Measurements from ENCODE around the gene TRIM46. TPM values are rescaled to one million over a fixed set of nuclear protein-coding genes. Genes with fewer than 3 reads are reported as not detected.

The TRIM46 gene
- total and polyA plus RNA-seq, 2 of the 13 experiments (the other 11 are each of a cell fraction or from before 2014, with no cell fraction given) = 0.04 to 0.09 TPM

DNA sequence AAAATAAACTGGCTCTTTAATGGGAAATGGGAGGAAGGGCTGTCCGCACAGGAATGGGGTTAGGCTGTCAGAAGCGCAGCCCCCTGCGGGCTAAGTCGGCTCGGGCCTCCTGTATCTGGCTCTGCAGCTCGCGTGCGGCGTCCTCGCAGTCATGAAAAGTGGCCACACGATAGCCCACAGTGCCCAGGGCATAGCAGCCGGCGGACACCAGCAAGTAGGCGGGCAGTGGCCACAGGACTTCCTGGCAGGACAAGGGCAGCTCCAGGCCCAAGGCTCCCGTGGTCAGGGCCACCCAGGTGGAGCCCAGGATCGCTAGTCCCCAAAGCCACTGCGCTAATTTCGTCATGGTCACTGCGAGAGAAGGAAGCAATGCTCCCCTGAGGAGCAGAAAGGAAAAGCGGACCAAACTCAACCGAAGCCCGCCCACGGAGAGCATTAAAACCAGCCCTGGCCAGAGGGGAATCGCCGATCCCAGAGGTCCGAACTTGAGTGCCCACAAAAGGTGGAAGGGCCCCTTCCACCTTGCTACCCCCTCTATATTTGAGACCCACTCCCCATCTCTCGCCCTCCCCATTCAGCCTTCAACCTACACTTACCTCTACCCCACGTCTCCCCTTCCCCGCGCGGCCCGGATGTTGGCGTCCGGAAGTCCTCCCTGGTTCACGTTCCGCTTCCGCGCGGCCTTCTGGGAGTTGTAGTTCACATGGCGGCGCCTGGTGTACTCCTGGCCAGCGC lies 33.6 kb upstream of the TRIM46 start, which contains the start of gene DPM3 (continued):
- TF ChIP-seq ARNT2 (CRISPR knock-in tag; IDR thresholded peaks at IDR 0.05; ENCODE audit: low read depth) (no peak), TCF7 (IDR thresholded peaks at IDR 0.05; ENCODE audit: low read depth) (no peak), NR1H2 (CRISPR knock-in tag; IDR thresholded peaks at IDR 0.05; ENCODE audit: borderline replicate concordance, low read depth) (no peak), EEA1 (CRISPR knock-in tag; IDR thresholded peaks at IDR 0.05; ENCODE audit: borderline replicate concordance) (peak; percentile 75; the same call in 1 of the 2 replicates), ZNF879 (CRISPR knock-in tag; IDR thresholded peaks at IDR 0.05) (0 out of 2 replicates have a peak, but pooled peaks have one; percentile 73), TP53 (CRISPR knock-in tag; conservative IDR thresholded peaks at IDR 0.05) (no peak), ZNF136 (CRISPR knock-in tag; IDR thresholded peaks at IDR 0.05; ENCODE audit: low read depth) (no peak), ZNF878 (CRISPR knock-in tag; IDR thresholded peaks at IDR 0.05) (no peak), ZNF10 (CRISPR knock-in tag; IDR thresholded peaks at IDR 0.05; ENCODE audit: borderline replicate concordance, low read depth) (no peak), ATF1 (CRISPR knock-in tag; IDR thresholded peaks at IDR 0.05) (peak; percentile 62; the same call in 1 of the 2 replicates), BCL6 (CRISPR knock-in tag; IDR thresholded peaks at IDR 0.05) (peak; percentile 7; the same call in 1 of the 2 replicates), SAP130 (CRISPR knock-in tag; IDR thresholded peaks at IDR 0.05; ENCODE audit: low read depth) (peak; percentile 75), POLR2A (IDR thresholded peaks at IDR 0.05; ENCODE audit: insufficient read depth in 1 of 2, low read depth in 2 of 2, low read length in 2 of 2) (peak; percentile 33 to 66; a peak in 1 of 4 replicates), AGO2 (optimal IDR thresholded peaks at IDR 0.05; ENCODE audit: low read depth, low read length) (peak; percentile 83), ZFAT (CRISPR knock-in tag; conservative IDR thresholded peaks at IDR 0.05) (no peak)
- TF ChIP-seq, protein P1, sequence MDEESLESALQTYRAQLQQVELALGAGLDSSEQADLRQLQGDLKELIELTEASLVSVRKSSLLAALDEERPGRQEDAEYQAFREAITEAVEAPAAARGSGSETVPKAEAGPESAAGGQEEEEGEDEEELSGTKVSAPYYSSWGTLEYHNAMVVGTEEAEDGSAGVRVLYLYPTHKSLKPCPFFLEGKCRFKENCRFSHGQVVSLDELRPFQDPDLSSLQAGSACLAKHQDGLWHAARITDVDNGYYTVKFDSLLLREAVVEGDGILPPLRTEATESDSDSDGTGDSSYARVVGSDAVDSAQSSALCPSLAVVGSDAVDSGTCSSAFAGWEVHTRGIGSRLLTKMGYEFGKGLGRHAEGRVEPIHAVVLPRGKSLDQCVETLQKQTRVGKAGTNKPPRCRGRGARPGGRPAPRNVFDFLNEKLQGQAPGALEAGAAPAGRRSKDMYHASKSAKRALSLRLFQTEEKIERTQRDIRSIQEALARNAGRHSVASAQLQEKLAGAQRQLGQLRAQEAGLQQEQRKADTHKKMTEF (CRISPR knock-in tag; IDR thresholded peaks at IDR 0.05) = peak; percentile 65
- TF ChIP-seq, protein P2, sequence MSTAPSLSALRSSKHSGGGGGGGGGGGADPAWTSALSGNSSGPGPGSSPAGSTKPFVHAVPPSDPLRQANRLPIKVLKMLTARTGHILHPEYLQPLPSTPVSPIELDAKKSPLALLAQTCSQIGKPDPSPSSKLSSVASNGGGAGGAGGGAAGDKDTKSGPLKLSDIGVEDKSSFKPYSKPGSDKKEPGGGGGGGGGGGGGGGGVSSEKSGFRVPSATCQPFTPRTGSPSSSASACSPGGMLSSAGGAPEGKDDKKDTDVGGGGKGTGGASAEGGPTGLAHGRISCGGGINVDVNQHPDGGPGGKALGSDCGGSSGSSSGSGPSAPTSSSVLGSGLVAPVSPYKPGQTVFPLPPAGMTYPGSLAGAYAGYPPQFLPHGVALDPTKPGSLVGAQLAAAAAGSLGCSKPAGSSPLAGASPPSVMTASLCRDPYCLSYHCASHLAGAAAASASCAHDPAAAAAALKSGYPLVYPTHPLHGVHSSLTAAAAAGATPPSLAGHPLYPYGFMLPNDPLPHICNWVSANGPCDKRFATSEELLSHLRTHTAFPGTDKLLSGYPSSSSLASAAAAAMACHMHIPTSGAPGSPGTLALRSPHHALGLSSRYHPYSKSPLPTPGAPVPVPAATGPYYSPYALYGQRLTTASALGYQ (CRISPR knock-in tag; IDR thresholded peaks at IDR 0.05) = no peak
- TF ChIP-seq, protein P3, sequence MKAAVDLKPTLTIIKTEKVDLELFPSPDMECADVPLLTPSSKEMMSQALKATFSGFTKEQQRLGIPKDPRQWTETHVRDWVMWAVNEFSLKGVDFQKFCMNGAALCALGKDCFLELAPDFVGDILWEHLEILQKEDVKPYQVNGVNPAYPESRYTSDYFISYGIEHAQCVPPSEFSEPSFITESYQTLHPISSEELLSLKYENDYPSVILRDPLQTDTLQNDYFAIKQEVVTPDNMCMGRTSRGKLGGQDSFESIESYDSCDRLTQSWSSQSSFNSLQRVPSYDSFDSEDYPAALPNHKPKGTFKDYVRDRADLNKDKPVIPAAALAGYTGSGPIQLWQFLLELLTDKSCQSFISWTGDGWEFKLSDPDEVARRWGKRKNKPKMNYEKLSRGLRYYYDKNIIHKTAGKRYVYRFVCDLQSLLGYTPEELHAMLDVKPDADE (CRISPR knock-in tag; IDR thresholded peaks at IDR 0.05) = no peak
- TF ChIP-seq, protein P4, sequence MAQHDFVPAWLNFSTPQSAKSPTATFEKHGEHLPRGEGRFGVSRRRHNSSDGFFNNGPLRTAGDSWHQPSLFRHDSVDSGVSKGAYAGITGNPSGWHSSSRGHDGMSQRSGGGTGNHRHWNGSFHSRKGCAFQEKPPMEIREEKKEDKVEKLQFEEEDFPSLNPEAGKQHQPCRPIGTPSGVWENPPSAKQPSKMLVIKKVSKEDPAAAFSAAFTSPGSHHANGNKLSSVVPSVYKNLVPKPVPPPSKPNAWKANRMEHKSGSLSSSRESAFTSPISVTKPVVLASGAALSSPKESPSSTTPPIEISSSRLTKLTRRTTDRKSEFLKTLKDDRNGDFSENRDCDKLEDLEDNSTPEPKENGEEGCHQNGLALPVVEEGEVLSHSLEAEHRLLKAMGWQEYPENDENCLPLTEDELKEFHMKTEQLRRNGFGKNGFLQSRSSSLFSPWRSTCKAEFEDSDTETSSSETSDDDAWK (CRISPR knock-in tag; IDR thresholded peaks at IDR 0.05) = no peak
- TF ChIP-seq, protein P5, sequence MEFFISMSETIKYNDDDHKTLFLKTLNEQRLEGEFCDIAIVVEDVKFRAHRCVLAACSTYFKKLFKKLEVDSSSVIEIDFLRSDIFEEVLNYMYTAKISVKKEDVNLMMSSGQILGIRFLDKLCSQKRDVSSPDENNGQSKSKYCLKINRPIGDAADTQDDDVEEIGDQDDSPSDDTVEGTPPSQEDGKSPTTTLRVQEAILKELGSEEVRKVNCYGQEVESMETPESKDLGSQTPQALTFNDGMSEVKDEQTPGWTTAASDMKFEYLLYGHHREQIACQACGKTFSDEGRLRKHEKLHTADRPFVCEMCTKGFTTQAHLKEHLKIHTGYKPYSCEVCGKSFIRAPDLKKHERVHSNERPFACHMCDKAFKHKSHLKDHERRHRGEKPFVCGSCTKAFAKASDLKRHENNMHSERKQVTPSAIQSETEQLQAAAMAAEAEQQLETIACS (CRISPR knock-in tag; IDR thresholded peaks at IDR 0.05) = no peak
- TF ChIP-seq, protein P6, sequence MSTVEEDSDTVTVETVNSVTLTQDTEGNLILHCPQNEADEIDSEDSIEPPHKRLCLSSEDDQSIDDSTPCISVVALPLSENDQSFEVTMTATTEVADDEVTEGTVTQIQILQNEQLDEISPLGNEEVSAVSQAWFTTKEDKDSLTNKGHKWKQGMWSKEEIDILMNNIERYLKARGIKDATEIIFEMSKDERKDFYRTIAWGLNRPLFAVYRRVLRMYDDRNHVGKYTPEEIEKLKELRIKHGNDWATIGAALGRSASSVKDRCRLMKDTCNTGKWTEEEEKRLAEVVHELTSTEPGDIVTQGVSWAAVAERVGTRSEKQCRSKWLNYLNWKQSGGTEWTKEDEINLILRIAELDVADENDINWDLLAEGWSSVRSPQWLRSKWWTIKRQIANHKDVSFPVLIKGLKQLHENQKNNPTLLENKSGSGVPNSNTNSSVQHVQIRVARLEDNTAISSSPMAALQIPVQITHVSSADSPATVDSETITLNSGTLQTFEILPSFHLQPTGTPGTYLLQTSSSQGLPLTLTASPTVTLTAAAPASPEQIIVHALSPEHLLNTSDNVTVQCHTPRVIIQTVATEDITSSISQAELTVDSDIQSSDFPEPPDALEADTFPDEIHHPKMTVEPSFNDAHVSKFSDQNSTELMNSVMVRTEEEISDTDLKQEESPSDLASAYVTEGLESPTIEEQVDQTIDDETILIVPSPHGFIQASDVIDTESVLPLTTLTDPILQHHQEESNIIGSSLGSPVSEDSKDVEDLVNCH (CRISPR knock-in tag; IDR thresholded peaks at IDR 0.05) = no peak
